K562 (cell line): ENCODE data around the gene SRCIN1. TPM values are rescaled to one million over a fixed set of nuclear protein-coding genes. Genes with fewer than 3 reads are reported as not detected.

Source experiments
- ATAC-seq: fragments of 200-7000 bp; cut with Tn5 transposase; 3 replicates; pipeline ENCODE4 v1.9.1; 2020; ENCODE audit warnings: moderate library complexity
- BruUV-seq: library from RNA; stranded (reverse); fragments of 400-500 nt; replicated peaks from 2 replicates; lab custom pipeline; 2021; lab: Mats Ljungman, UMichigan
- CTCF ChIA-PET: fragments of 300-600 bp; formaldehyde crosslinking; extraction: SDS; loops from one replicate; lab custom pipeline; 2021; ENCODE audit warnings: low intra/inter-chr PET ratio; lab: Yijun Ruan, JAX
- POLR2A ChIA-PET: fragments of 300-600, 350-650 bp; sonication (Branson Sonifier 250); formaldehyde crosslinking; extraction: SDS; loops from one replicate; lab custom pipeline; 2021; ENCODE audit warnings: antibody characterized with exemption, inconsistent platforms; lab: Yijun Ruan, JAX
- DNase-seq, 4 experiments: peaks; one replicate each; pipeline versions ENCODE4 v3.0.0 to v3.0.0-alpha.2; 2011 to 2018; ENCODE audit warnings: low spot score in 3 of 4, mixed read lengths in 3 of 4; ENCODE audit errors: extremely low read depth in 1 of 4
- FAIRE-seq: peaks from 2 replicates; lab custom pipeline; 2011; peaks lifted over from hg19 to GRCh38; lab: Jason Lieb, UNC
- H2AFZ ChIP-seq: 2 replicates; pipeline ENCODE4 v1.6.0; 2011; ENCODE audit warnings: low read depth, low read length, control low read depth, inconsistent platforms
- H3K27ac ChIP-seq: fragments of 200-600 bp; 3 replicates; pipeline ENCODE4 v1.8.0; 2011; ENCODE audit warnings: low read depth, mild to moderate bottlenecking, control low read depth, inconsistent platforms, low read length, moderate library complexity, mixed read lengths; ENCODE audit errors: extremely low read depth
- H3K27me3 ChIP-seq, 2 experiments: fragments of 300-600 bp in 1 of 2; 2 replicates in 1 of 2; 3 replicates in 1 of 2; pipeline versions ENCODE4 v1.6.0 to v1.8.0; 2011; ENCODE audit warnings: inconsistent platforms in 2 of 2, low read length in 2 of 2, mild to moderate bottlenecking in 1 of 2, mixed read lengths in 1 of 2, moderate library complexity in 1 of 2; ENCODE audit not compliant: control insufficient read depth in 2 of 2, insufficient read depth in 2 of 2
- H3K36me3 ChIP-seq: fragments of 300-600 bp; 3 replicates; pipeline ENCODE4 v1.8.0; 2011; ENCODE audit warnings: mild to moderate bottlenecking, low read length, inconsistent platforms; ENCODE audit not compliant: control insufficient read depth, insufficient read depth
- H3K4me1 ChIP-seq, 2 experiments: fragments of 200-600 bp in 1 of 2; replicated peaks in 1 of 2; 2 replicates in 1 of 2; 3 replicates in 1 of 2; pipeline versions ENCODE4 v1.5.1 to v1.8.0; 2011; ENCODE audit warnings: inconsistent platforms in 2 of 2, low read length in 2 of 2, mild to moderate bottlenecking in 1 of 2, mixed read lengths in 1 of 2, moderate library complexity in 1 of 2; ENCODE audit not compliant: control insufficient read depth in 2 of 2, insufficient read depth in 2 of 2
- H3K4me2 ChIP-seq: 2 replicates; pipeline ENCODE4 v1.6.1; 2011; ENCODE audit warnings: low read length, control low read depth, inconsistent platforms, mixed read lengths; ENCODE audit not compliant: insufficient read depth
- H3K4me3 ChIP-seq: fragments of 200-600 bp; sonication (generic), shearing (Covaris generic); 2 replicates; pipeline ENCODE4 v1.5.1; 2016; ENCODE audit warnings: control low read depth, inconsistent platforms
- H3K79me2 ChIP-seq: fragments of 200-600 bp; 3 replicates; pipeline ENCODE4 v1.8.0; 2011; ENCODE audit warnings: low read length, inconsistent platforms; ENCODE audit not compliant: control insufficient read depth, insufficient read depth
- H3K9ac ChIP-seq, 2 experiments: 2 replicates each; pipeline versions ENCODE4 v1.6.0 to v1.6.1; 2011; ENCODE audit warnings: low read depth in 2 of 2, low read length in 2 of 2, control low read depth in 1 of 2, inconsistent platforms in 1 of 2, mild to moderate bottlenecking in 1 of 2, mixed read lengths in 1 of 2; ENCODE audit not compliant: insufficient read depth in 1 of 2
- H3K9me1 ChIP-seq: one replicate; pipeline ENCODE4 v1.6.0; 2011; ENCODE audit warnings: inconsistent platforms, mild to moderate bottlenecking, low read length, moderate library complexity; ENCODE audit not compliant: control insufficient read depth, insufficient read depth
- H3K9me3 ChIP-seq: replicated peaks from 2 replicates; pipeline ENCODE4 v1.5.1; 2011; ENCODE audit warnings: low read depth, low read length, inconsistent platforms; ENCODE audit not compliant: control insufficient read depth, insufficient read depth
- H4K20me1 ChIP-seq: replicated peaks from 2 replicates; pipeline ENCODE4 v1.6.1; 2011; ENCODE audit warnings: low read length, inconsistent platforms, mixed read lengths; ENCODE audit not compliant: control insufficient read depth, insufficient read depth
- CSDE1 ChIP-seq, 2 experiments: fragments of 450-650 bp; IDR thresholded peaks; 2 replicates each; pipeline ENCODE4 v1.6.1; 2016; ENCODE audit warnings: mild to moderate bottlenecking in 1 of 2
- EP400 ChIP-seq: fragments of 450-650 bp; IDR thresholded peaks from 2 replicates; pipeline ENCODE4 v1.6.1; 2017; ENCODE audit warnings: antibody characterized with exemption, mild to moderate bottlenecking, moderate library complexity
- FOSL1 ChIP-seq: fragments of 200-800 bp; sonication (Bioruptor generic); conservative IDR thresholded peaks from 2 replicates; pipeline ENCODE4 v1.6.1; 2016; ENCODE audit warnings: missing genetic modification characterization, missing compliant biosample characterization
- HSF4 ChIP-seq: fragments of 250-450 bp; sonication (Bioruptor Pico); IDR thresholded peaks from 2 replicates; pipeline ENCODE4 v2.1.2; 2022; ENCODE audit warnings: mild to moderate bottlenecking, moderate library complexity, borderline replicate concordance
- MTA2 ChIP-seq: fragments of 450-650 bp; IDR thresholded peaks from 2 replicates; pipeline ENCODE4 v1.6.1; 2016; ENCODE audit warnings: low read depth
- NR3C1 ChIP-seq: sonication (generic); formaldehyde crosslinking; IDR thresholded peaks from 2 replicates; pipeline ENCODE4 v1.8.1; 2022; ENCODE audit warnings: missing genetic modification reagents
- SP2 ChIP-seq: IDR thresholded peaks from 2 replicates; pipeline ENCODE4 v1.6.1; 2011; ENCODE audit warnings: mild to moderate bottlenecking, low read depth, low read length, moderate library complexity; ENCODE audit not compliant: poor library complexity, severe bottlenecking; ENCODE audit errors: extremely low read depth
- UBTF ChIP-seq, 2 experiments: IDR thresholded peaks; 2 replicates each; pipeline ENCODE4 v1.6.1; 2012; ENCODE audit warnings: improper control_type of control experiment in 2 of 2, low read depth in 2 of 2, low read length in 2 of 2, borderline replicate concordance in 1 of 2
- YY1 ChIP-seq, 3 experiments: IDR thresholded peaks; 2 replicates each; pipeline ENCODE4 v1.6.1; 2011; ENCODE audit warnings: low read length in 2 of 3, mild to moderate bottlenecking in 2 of 3, moderate library complexity in 2 of 3, borderline replicate concordance in 1 of 3, control low read depth in 1 of 3, low read depth in 1 of 3; ENCODE audit not compliant: insufficient read depth in 3 of 3, insufficient replicate concordance in 2 of 3, control insufficient read depth in 1 of 3, insufficient read length in 1 of 3; ENCODE audit errors: extremely low read depth in 1 of 3
- WGBS: fragments of 100-300 bp; shearing (Covaris generic); methylation state at CpG from one replicate; pipeline ENCODE4 v1.1.6; 2016; ENCODE audit warnings: low coverage, mixed read lengths; ENCODE audit not compliant: insufficient coverage; ENCODE audit errors: missing lambda C conversion rate; 5-methylcytosine and 5-hydroxymethylcytosine counted together
- in situ Hi-C: fragments of 300-500 bp; cut with MboI; formaldehyde crosslinking; loops from 4 replicates; pipeline ENCODE4 v1.15.0; 2018; ENCODE audit warnings: inconsistent platforms, mixed read lengths
- intact Hi-C: fragments of 100-400 bp; cut with micrococcal nuclease; formaldehyde crosslinking; loops from 2 replicates; pipeline ENCODE4 v1.14.2; 2022
- polyA plus RNA-seq, 8 experiments: library from polyadenylated mRNA; depleted of rRNA in 4 of 8; stranded (reverse) in 5 of 8; unstranded in 3 of 8; fragments of >200 nt; fragmentation: Nextera tagmentation in 2 of 8; fragmentation: Illumina TruSeq in 1 of 8; extraction: Ambion mirVana in 2 of 8; extraction: Trizol in 1 of 8; gene quantifications; 2 replicates each; pipeline versions ENCODE4 v1.2.1 to v1.2.3, GENCODE V29; 2011 to 2014; ENCODE audit warnings: inconsistent platforms in 1 of 8, missing spikeins in 1 of 8
- total RNA-seq, 7 experiments: library from RNA; depleted of rRNA in 6 of 7; stranded (reverse); fragments of >200 nt in 6 of 7; fragmentation: Illumina TruSeq in 2 of 7; extraction: Trizol in 2 of 7; gene quantifications; 2 replicates each; pipeline versions ENCODE4 v1.2.1 to v1.2.3, GENCODE V29; 2011 to 2021; ENCODE audit warnings: low replicate concordance in 1 of 7
- TF ChIP-seq, protein P1 (sequence below), 3 experiments: fragments of 200-800 bp in 1 of 3; sonication (Bioruptor generic) in 1 of 3; sonication (generic) in 1 of 3; formaldehyde crosslinking in 1 of 3; IDR thresholded peaks; 2 replicates each; pipeline versions ENCODE4 v1.6.1 to v1.8.0; 2016 to 2022; ENCODE audit warnings: mild to moderate bottlenecking in 2 of 3, missing compliant biosample characterization in 2 of 3, missing genetic modification characterization in 2 of 3, missing genetic modification reagents in 1 of 3
- TF ChIP-seq, protein P2 (sequence below): fragments of 450-650 bp; formaldehyde crosslinking; IDR thresholded peaks from 2 replicates; pipeline ENCODE4 v1.4.0; 2022; ENCODE audit warnings: missing genetic modification characterization

The SRCIN1 gene
- total and polyA plus RNA-seq, 9 of the 15 experiments (the other 6 are each of a cell fraction or from before 2014, with no cell fraction given), result 0.09 to 0.33 (median 0.13) TPM; not detected in 6

DNA sequence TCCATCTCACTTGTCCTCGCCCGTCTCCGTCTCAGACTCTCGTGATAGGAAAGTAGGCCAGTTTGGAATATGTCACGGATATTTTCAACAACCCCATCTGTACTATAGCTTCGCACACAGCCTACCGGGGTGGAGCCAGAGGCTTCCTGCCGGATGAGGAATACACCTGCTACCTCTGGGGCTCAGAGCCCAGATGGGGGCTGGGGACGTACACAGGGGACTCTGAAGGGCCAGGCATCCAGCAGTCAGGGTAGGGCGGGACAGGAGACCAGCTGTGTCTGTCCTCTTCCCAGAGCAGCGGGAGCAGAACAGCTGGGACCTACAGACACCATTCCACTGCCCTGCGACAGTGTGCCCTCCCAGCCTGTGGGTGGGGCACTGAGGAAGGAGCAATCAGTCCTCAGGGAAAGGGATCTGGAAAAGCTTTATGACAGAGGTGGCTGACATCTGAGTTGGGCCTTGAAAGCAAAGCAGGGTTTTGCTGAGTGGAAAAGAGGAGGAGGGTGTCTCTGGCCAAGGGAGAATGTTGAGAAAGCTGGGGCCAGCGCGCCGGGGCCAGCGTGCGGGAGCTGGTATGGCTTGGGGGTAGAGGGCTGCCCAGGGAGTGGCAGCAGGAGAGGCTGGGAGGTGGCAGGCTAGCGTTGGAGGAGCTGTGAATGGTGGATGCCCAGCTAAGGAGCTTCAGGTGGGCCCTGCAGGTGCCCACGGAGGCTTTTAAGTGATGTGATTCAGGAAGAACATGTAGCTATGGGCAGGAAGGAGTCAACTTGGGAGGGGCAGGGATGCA, 11.5 kb upstream of the SRCIN1 start:
- H4K20me1 ChIP-seq, result no peaks in the 10 kb centered on the region
- intact Hi-C loops, result no loop called here
- H3K27ac ChIP-seq, result no peak overlapping the region
- WGBS, result 2% methylated on average over 16 of the region's 19 CpGs
- H3K4me3 ChIP-seq, result no peak overlapping the region
- H3K27me3 ChIP-seq, result peaks cover 37 to 73% of the 10 kb centered on the region in 2 experiments
- no peak for ATAC-seq
- no peak overlapping the region for H2AFZ ChIP-seq
- H3K9me1 ChIP-seq, result no peaks in the 10 kb centered on the region
- no peaks in the 10 kb centered on the region for H3K79me2 ChIP-seq
- no peak for DNase-seq
- TF ChIP-seq EP400 (no peak), FOSL1 (tag) (no peak), CSDE1 (IDR thresholded peaks at IDR 0.05) (no peak), HSF4 (no peak), MTA2 (no peak), YY1 (IDR thresholded peaks at IDR 0.05; ENCODE audit: borderline replicate concordance in 1 of 3, control insufficient read depth in 1 of 3, extremely low read depth in 1 of 3, insufficient read depth in 3 of 3, insufficient read length in 1 of 3, insufficient replicate concordance in 2 of 3, low read depth in 1 of 3, low read length in 2 of 3) (no peak), UBTF (IDR thresholded peaks at IDR 0.05; ENCODE audit: borderline replicate concordance in 1 of 2, low read depth in 2 of 2, low read length in 2 of 2) (no peak), SP2 (no peak), NR3C1 (no peak)
- TF ChIP-seq, protein P1, sequence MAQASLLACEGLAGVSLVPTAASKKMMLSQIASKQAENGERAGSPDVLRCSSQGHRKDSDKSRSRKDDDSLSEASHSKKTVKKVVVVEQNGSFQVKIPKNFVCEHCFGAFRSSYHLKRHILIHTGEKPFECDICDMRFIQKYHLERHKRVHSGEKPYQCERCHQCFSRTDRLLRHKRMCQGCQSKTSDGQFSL (CRISPR knock-in tag; IDR thresholded peaks at IDR 0.05), result no peak
- TF ChIP-seq, protein P1 (tag; IDR thresholded peaks at IDR 0.05), result no peak
- TF ChIP-seq, protein P2, sequence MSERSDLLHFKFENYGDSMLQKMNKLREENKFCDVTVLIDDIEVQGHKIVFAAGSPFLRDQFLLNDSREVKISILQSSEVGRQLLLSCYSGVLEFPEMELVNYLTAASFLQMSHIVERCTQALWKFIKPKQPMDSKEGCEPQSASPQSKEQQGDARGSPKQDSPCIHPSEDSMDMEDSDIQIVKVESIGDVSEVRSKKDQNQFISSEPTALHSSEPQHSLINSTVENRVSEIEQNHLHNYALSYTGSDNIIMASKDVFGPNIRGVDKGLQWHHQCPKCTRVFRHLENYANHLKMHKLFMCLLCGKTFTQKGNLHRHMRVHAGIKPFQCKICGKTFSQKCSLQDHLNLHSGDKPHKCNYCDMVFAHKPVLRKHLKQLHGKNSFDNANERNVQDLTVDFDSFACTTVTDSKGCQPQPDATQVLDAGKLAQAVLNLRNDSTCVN (CRISPR knock-in tag), result no peak
- in situ Hi-C loops, result no loop called here
- POLR2A ChIA-PET, result interaction anchor here (0.6 to 0.9 kb wide), 3 partner anchors 39 to 102 kb away, joined by 3 read pairs; no protein-coding TSS in a partner anchor
- H3K4me1 ChIP-seq, result no peaks in the 10 kb centered on the region
- BruUV-seq, result no TSS peak
- CTCF ChIA-PET, result interaction anchor here (0.6 kb wide), 1 partner anchor 50 kb away, joined by 4 read pairs; no protein-coding TSS in a partner anchor
- H3K9me3 ChIP-seq, result no peaks in the 10 kb centered on the region
- H3K4me2 ChIP-seq, result no peak overlapping the region
- FAIRE-seq, result no peak
- H3K9ac ChIP-seq, result peak overlapping the region in 1 of 2 experiments; percentile 48; a peak in 2 of 4 replicates
- no peaks in the 10 kb centered on the region for H3K36me3 ChIP-seq
